ENCODE data around the gene EHBP1. TPM values are rescaled to one million over a fixed set of nuclear protein-coding genes. Genes with fewer than 3 reads are reported as not detected.

The EHBP1 gene
- total RNA-seq, 1 donor from 2014 or later: 52.7 TPM

DNA sequence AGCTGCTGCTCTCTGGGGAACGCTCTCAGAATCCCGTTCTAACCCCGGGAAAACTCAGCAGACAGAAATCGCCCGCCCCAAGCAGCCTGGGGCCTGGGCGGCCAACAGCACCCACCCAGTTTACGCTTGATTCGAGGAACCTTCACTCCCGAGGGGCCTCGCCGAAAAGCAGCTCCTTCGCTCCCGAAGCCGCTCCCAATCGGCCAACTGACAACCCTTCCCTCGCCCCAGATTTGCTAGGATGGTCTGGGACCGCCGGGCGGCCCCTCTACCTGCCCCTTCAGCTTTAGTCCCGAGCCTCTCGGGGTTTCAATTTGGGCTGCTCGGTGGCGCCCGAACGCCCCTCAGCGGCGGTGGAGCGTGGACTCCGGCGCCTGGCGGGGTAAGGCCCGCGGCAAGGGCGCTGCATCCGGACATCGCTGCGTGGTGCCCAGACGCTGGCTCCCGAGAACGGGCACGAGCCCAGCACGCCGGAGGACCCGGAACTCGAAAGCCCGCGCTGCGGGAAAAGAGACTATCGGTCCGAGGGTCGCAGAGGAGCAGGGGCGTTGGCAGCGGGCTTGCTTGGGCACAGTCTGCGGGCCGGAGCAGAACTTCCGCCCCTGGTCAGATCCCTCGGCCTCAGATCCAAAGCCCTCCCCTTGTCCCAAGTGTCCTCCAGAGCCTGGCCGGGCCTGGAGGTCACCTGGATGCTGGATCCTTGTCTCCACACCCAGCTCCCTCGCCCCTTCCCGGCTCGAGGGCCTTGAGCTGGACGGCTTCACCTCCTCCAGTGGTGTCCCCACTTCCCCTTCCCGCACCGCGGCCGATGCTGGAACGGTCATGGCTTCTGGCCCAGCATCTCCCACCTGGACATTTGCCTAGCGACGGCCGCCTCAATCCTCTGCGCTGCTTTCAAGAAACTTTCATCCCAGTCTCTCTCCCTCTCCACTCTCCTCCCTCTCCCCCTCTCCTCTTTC lies 342.1 kb downstream of the EHBP1 start:
- H3K4me3 ChIP-seq (ENCODE audit: low read length in 3 of 3): no peak overlapping the region
- H3K36me3 ChIP-seq (ENCODE audit: control insufficient read depth in 3 of 3, insufficient read depth in 3 of 3, low read length in 3 of 3): peaks cover 0 to 4% (median 0%) of the 10 kb centered on the region in 3 donors
- H3K27me3 ChIP-seq (ENCODE audit: control insufficient read depth in 3 of 3, insufficient read depth in 3 of 3, low read length in 3 of 3): peaks cover 61 to 77% (median 69%) of the 10 kb centered on the region in 3 donors
- H3K9me3 ChIP-seq (ENCODE audit: control insufficient read depth in 3 of 3, low read length in 3 of 3): no peaks in the 10 kb centered on the region
- H3K27ac ChIP-seq (ENCODE audit: low read depth, low read length): no peak overlapping the region
- H3K9ac ChIP-seq (ENCODE audit: low read depth in 1 of 3, low read length in 3 of 3): no peak overlapping the region
- peaks cover 10 to 26% (median 19%) of the 10 kb centered on the region in 3 donors for H3K4me1 ChIP-seq (ENCODE audit: control insufficient read depth in 3 of 3, insufficient read depth in 3 of 3, low read length in 3 of 3)

DNA sequence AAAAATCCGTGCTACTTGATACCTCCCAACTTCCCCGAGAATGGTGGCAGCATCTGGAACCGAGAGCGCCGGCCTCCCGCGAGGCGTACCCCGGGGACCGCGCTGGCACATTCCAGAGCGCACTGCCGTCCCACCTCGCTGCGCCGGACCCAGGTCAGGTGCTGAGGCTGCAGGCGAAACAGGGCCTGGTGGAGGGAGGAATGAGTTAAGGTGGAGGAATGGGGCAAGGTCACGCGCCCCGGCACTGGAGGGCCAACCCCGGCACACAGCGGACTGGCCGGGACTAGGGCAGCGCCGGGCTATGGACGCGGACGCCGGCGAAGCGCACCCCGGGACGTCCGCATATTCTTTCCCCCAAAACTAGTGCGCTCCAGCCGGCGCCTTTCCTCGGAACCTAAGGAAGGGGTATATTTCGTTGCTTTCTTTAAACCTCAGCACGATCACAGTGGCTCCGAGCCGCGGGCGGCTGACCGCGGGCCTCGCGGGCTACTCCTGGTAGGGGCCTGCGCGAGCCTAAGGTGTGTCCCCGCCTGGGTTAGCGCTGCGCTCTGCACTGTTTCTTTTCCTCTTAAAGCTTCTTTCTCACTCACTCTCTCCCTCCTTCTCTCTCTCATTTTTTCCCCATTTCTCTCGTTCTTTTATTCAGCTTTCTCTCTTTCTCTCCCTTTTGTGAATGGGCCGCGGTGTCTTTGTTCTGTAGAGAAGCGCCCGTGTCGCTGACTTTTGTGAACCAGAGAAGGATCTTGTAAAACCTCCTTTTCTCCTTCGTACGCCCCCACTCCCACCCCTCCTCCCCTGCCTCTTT lies 343.1 kb downstream of the EHBP1 start:
- peaks cover 70 to 83% (median 77%) of the 10 kb centered on the region in 3 donors for H3K27me3 ChIP-seq (ENCODE audit: control insufficient read depth in 3 of 3, insufficient read depth in 3 of 3, low read length in 3 of 3)
- H3K36me3 ChIP-seq (ENCODE audit: control insufficient read depth in 3 of 3, insufficient read depth in 3 of 3, low read length in 3 of 3): peaks cover 0 to 4% (median 0%) of the 10 kb centered on the region in 3 donors
- no peak overlapping the region for H3K9ac ChIP-seq (ENCODE audit: low read depth in 1 of 3, low read length in 3 of 3)
- H3K9me3 ChIP-seq (ENCODE audit: control insufficient read depth in 3 of 3, low read length in 3 of 3): no peaks in the 10 kb centered on the region
- no peak overlapping the region for H3K27ac ChIP-seq (ENCODE audit: low read depth, low read length)
- peaks cover 10 to 26% (median 19%) of the 10 kb centered on the region in 3 donors for H3K4me1 ChIP-seq (ENCODE audit: control insufficient read depth in 3 of 3, insufficient read depth in 3 of 3, low read length in 3 of 3)
- peak overlapping the region in 2 of 3 donors; percentile 12 to 22 for H3K4me3 ChIP-seq (ENCODE audit: low read length in 3 of 3)

DNA sequence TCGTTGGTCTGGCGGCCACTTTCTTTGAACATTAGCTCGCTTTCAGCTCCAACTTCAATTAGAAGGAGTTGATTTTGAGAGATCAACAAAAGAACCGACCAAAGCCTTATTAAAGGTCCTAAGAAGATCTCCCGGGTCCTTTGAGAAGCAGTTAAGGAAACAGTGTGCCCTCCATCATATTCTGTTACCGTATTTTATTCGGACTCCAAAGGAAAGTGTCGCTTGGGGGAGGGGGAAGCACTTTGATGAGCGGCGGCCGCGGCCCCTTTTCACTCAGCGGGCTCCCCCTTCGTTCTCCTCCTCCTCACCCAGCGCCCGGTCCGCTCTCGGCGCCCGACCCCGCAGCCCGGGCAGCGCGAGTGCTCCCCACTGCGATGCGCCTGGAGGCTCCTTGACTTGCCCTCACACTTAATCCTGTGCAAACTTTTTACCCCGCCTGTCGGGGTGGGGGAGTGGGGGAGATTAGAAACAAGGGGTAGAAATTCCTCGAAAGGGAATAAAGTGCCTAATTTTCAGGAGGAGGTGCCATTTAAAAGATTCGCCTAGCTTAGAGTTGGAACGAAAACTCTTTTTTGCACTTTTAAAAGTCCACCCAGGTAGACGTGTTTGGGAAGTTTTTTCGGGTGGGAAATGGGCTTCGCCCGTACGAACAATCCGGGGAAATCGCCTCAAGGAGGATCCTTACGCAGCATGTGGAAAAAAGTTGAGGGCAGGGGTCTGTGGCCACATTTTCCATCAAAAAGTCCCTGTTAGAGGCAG lies 343.9 kb downstream of the EHBP1 start:
- H3K4me3 ChIP-seq (ENCODE audit: low read length in 3 of 3): peak overlapping the region; percentile 33 to 78 (median 68)
- no peaks in the 10 kb centered on the region for H3K9me3 ChIP-seq (ENCODE audit: control insufficient read depth in 3 of 3, low read length in 3 of 3)
- H3K27me3 ChIP-seq (ENCODE audit: control insufficient read depth in 3 of 3, insufficient read depth in 3 of 3, low read length in 3 of 3): peaks cover 79 to 87% (median 80%) of the 10 kb centered on the region in 3 donors
- peak overlapping the region in 1 of 3 donors; percentile 56 for H3K9ac ChIP-seq (ENCODE audit: low read depth in 1 of 3, low read length in 3 of 3)
- peaks cover 10 to 33% (median 25%) of the 10 kb centered on the region in 3 donors for H3K4me1 ChIP-seq (ENCODE audit: control insufficient read depth in 3 of 3, insufficient read depth in 3 of 3, low read length in 3 of 3)
- no peak overlapping the region for H3K27ac ChIP-seq (ENCODE audit: low read depth, low read length)
- peaks cover 0 to 4% (median 0%) of the 10 kb centered on the region in 3 donors for H3K36me3 ChIP-seq (ENCODE audit: control insufficient read depth in 3 of 3, insufficient read depth in 3 of 3, low read length in 3 of 3)

DNA sequence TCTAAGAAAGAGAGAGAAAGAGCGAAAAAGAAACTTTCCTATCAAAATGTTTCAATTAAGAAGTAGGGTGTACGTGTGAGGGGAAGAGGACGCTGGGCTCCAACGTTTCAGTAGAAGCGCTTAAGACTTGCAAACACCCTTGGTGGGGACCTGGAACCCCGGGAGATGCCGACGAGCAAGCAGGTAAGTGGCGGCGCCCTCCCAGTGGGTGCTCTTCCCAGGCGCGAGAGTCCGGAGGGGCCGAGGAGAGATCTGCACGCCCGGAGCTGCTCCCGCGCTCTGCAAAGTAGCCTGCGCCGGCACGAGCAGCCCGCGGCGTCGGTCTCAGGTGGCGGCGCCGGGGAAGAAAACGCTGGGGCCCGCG lies 344.4 kb downstream of the EHBP1 start:
- peaks cover 80 to 88% (median 82%) of the 10 kb centered on the region in 3 donors for H3K27me3 ChIP-seq (ENCODE audit: control insufficient read depth in 3 of 3, insufficient read depth in 3 of 3, low read length in 3 of 3)

DNA sequence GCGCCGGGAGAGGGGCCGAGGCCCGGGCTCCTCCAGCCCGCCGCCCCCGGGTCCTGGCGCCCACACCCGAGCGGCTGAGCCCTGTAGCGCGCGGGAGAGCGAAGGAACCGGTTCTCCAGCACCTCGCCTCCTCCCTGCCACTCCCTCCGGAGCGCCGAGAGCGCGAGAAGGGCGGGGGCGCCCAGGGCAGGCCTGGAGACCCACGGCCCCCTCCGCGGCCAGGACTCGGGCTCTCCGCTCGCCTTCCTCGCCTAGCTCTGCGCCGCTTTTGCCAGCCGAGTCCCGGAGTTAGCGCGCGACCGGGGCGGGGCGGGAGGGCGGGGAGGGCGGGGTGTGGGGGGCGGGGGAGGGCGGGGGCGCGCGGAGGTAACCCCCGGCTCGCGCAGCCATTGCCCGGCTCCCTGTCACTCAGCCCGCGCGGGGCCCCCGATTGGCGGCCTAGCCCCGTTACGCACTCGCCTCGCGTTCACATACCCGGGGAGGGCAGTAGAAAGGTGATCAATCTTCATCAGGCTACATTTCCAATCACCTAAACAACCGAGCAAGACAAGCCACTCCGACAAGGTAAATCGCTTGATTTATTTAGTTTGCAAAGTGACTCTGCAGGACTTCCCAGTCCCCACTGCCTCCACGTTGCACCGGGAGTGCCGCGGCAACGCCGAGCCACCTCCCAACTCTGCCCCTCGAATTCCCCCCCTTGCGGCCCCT lies 345.0 kb downstream of the EHBP1 start, which contains the start of gene OTX1:
Gene OTX1, plus strand, starts transcription at position 497 of the 708 bp plus-strand sequence. CDS start 2,161 bp downstream, outside the sequence.
- peak within 1 kb of the TSS; percentile 33 to 68 (median 62) for H3K9ac ChIP-seq (ENCODE audit: low read depth in 1 of 3, low read length in 3 of 3)
- H3K36me3 ChIP-seq (ENCODE audit: control insufficient read depth in 3 of 3, insufficient read depth in 3 of 3, low read length in 3 of 3): peaks cover 0 to 4% (median 0%) of the 10 kb centered on the region in 3 donors
- peaks cover 18 to 40% (median 30%) of the 10 kb centered on the region in 3 donors for H3K4me1 ChIP-seq (ENCODE audit: control insufficient read depth in 3 of 3, insufficient read depth in 3 of 3, low read length in 3 of 3)
- no peak within 1 kb of the TSS for H3K27ac ChIP-seq (ENCODE audit: low read depth, low read length)
- H3K27me3 ChIP-seq (ENCODE audit: control insufficient read depth in 3 of 3, insufficient read depth in 3 of 3, low read length in 3 of 3): peaks cover 80 to 89% (median 87%) of the 10 kb centered on the region in 3 donors
- peak within 1 kb of the TSS; percentile 78 to 81 (median 78) for H3K4me3 ChIP-seq (ENCODE audit: low read length in 3 of 3)
- no peaks in the 10 kb centered on the region for H3K9me3 ChIP-seq (ENCODE audit: control insufficient read depth in 3 of 3, low read length in 3 of 3)

More for the DNA sequence above, 344.4 kb downstream of the EHBP1 start:
- Histone ChIP-seq H3K27ac (ENCODE audit: low read depth, low read length) (no peak overlapping the region), H3K4me1 (ENCODE audit: control insufficient read depth in 3 of 3, insufficient read depth in 3 of 3, low read length in 3 of 3) (peaks cover 12 to 35% (median 25%) of the 10 kb centered on the region in 3 donors), H3K4me3 (ENCODE audit: low read length in 3 of 3) (peak overlapping the region; percentile 33 to 78 (median 68)), H3K36me3 (ENCODE audit: control insufficient read depth in 3 of 3, insufficient read depth in 3 of 3, low read length in 3 of 3) (peaks cover 0 to 4% (median 0%) of the 10 kb centered on the region in 3 donors), H3K9ac (ENCODE audit: low read depth in 1 of 3, low read length in 3 of 3) (peak overlapping the region in 2 of 3 donors; percentile 56 to 68), H3K9me3 (ENCODE audit: control insufficient read depth in 3 of 3, low read length in 3 of 3) (no peaks in the 10 kb centered on the region)

DNA sequence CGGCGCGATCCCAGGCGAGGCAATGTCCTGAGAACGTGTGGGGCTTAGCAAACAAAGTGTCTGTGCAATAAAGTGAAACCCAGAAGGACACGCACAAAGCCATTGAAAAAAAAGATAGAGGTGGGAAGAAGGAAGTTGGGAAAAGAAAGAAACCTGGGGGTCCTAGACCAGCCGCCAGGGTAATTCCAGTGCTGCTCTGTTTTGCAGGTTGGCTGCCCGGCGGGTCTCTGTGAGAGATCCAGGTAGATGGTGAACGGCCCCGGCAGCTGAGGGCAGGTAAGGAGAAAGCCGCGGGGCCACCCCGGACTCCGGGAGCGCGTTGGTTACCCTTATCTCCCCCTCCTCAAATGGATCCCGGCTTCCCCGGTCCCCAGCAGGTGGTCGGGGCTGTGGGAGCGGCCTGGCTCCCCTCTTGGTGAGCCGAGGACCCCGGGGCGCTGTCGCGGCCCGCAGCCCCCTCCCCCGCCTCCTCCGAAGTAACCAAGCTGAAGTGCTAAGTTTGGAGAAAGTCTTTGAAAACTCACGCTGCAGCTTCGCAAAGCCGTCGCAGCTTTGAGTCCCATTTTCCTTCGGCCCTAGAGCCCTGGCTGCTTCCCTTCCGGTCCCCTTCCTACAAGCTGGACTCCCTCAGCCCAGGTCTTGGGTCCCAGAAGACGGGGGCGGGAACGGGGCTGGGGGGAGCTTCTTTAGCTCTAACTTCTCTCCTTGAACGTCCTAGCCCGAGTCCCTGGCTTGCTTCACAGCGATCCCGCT lies 345.7 kb downstream of the EHBP1 start:
- Histone ChIP-seq H3K4me3 (ENCODE audit: low read length in 3 of 3) (peak overlapping the region; percentile 78 to 81 (median 78)), H3K9me3 (ENCODE audit: control insufficient read depth in 3 of 3, low read length in 3 of 3) (no peaks in the 10 kb centered on the region), H3K4me1 (ENCODE audit: control insufficient read depth in 3 of 3, insufficient read depth in 3 of 3, low read length in 3 of 3) (peaks cover 24 to 48% (median 38%) of the 10 kb centered on the region in 3 donors), H3K36me3 (ENCODE audit: control insufficient read depth in 3 of 3, insufficient read depth in 3 of 3, low read length in 3 of 3) (no peaks in the 10 kb centered on the region), H3K27ac (ENCODE audit: low read depth, low read length) (no peak overlapping the region), H3K9ac (ENCODE audit: low read depth in 1 of 3, low read length in 3 of 3) (peak overlapping the region; percentile 33 to 68 (median 62)), H3K27me3 (ENCODE audit: control insufficient read depth in 3 of 3, insufficient read depth in 3 of 3, low read length in 3 of 3) (peaks cover 84 to 91% (median 89%) of the 10 kb centered on the region in 3 donors)

DNA sequence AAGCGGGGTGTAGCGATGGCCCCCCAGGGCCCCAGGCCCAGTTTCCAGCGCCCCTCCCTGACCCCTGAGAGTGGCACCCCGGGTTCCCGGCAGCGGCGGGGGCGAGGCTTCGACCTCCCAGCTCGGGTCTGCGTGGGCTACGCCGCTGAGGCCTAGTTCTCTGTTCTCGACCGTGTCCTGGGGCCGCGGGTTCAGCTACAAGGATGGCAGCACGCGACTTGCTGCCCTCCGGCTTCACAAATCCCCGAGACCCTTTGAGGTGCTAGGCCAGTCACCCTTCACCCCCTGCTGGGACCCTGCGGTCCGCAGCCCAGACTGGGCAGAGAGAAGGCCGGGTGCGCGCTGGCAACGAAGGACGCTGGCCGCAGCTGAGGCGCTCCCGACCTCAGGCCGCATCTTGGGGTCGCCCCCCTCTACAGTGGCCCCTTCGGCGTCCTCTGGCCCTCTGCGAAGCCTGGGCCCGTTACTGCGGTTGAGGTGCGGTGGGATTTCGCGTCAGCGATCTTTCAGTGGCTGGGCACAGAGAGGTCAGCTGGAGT lies 346.4 kb downstream of the EHBP1 start:
- Histone ChIP-seq H3K27ac (ENCODE audit: low read depth, low read length) (no peak overlapping the region), H3K4me1 (ENCODE audit: control insufficient read depth in 3 of 3, insufficient read depth in 3 of 3, low read length in 3 of 3) (peaks cover 25 to 53% (median 44%) of the 10 kb centered on the region in 3 donors), H3K36me3 (ENCODE audit: control insufficient read depth in 3 of 3, insufficient read depth in 3 of 3, low read length in 3 of 3) (no peaks in the 10 kb centered on the region), H3K9ac (ENCODE audit: low read depth in 1 of 3, low read length in 3 of 3) (no peak overlapping the region), H3K27me3 (ENCODE audit: control insufficient read depth in 3 of 3, insufficient read depth in 3 of 3, low read length in 3 of 3) (peaks cover 89 to 93% (median 91%) of the 10 kb centered on the region in 3 donors), H3K9me3 (ENCODE audit: control insufficient read depth in 3 of 3, low read length in 3 of 3) (no peaks in the 10 kb centered on the region), H3K4me3 (ENCODE audit: low read length in 3 of 3) (no peak overlapping the region)

DNA sequence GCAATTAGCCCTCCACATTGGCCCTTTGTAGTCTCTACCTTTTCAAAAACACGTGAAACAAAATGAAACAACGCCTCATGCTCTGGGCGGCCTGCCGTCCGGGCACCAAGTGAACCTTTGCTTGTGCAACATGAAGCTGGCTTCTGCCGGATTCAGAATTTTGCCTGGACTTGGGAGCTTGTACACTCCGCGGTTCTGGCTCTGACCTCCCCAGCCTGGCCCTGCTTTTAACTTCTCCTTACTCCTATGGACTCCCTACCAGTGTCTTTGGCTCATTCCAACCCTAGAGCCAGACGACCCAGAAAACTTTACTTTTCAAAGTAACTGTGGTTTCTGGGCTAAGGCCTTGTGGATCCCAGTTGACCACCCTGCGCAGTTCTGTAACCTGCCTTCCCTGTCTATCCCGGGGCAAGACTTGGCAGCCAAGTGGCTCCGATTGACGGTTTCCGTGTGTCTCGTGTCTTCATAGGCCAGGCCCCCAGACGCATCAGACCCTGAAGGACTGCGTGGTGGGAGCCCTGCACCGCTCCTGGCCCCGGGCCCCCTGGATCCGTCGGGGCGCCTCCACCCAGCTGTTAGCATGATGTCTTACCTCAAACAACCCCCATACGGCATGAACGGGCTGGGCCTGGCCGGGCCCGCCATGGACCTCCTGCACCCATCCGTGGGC lies 347.0 kb downstream of the EHBP1 start:
- H3K9me3 ChIP-seq (ENCODE audit: control insufficient read depth in 3 of 3, low read length in 3 of 3): no peaks in the 10 kb centered on the region
- H3K4me3 ChIP-seq (ENCODE audit: low read length in 3 of 3): no peak overlapping the region
- no peak overlapping the region for H3K9ac ChIP-seq (ENCODE audit: low read depth in 1 of 3, low read length in 3 of 3)
- peaks cover 25 to 53% (median 49%) of the 10 kb centered on the region in 3 donors for H3K4me1 ChIP-seq (ENCODE audit: control insufficient read depth in 3 of 3, insufficient read depth in 3 of 3, low read length in 3 of 3)
- no peaks in the 10 kb centered on the region for H3K36me3 ChIP-seq (ENCODE audit: control insufficient read depth in 3 of 3, insufficient read depth in 3 of 3, low read length in 3 of 3)
- no peak overlapping the region for H3K27ac ChIP-seq (ENCODE audit: low read depth, low read length)
- H3K27me3 ChIP-seq (ENCODE audit: control insufficient read depth in 3 of 3, insufficient read depth in 3 of 3, low read length in 3 of 3): peaks cover 88 to 92% (median 90%) of the 10 kb centered on the region in 3 donors
